H9 (cell line): ENCODE data around the gene BTBD19. TPM values are rescaled to one million over a fixed set of nuclear protein-coding genes. Genes with fewer than 3 reads are reported as not detected.

Source experiments
- DNase-seq: peaks from one replicate; pipeline ENCODE4 v3.0.0-alpha.2; 2017
- H2AFZ ChIP-seq: one replicate; pipeline ENCODE4 v1.6.1; 2013; ENCODE audit warnings: mild to moderate bottlenecking, low read length, control low read depth, moderate library complexity
- H2AK5ac ChIP-seq: 2 replicates; pipeline ENCODE4 v1.6.1; 2013; ENCODE audit warnings: low read length, control low read depth, mixed read lengths; ENCODE audit not compliant: insufficient read length
- H2BK120ac ChIP-seq: one replicate; pipeline ENCODE4 v1.6.1; 2013; ENCODE audit warnings: low read depth, mild to moderate bottlenecking, low read length, control low read depth, inconsistent platforms; ENCODE audit not compliant: poor library complexity, severe bottlenecking
- H2BK12ac ChIP-seq: 2 replicates; pipeline ENCODE4 v1.6.1; 2013; ENCODE audit warnings: low read length, control low read depth, mixed read lengths, low read depth; ENCODE audit not compliant: insufficient read length
- H2BK15ac ChIP-seq: 2 replicates; pipeline ENCODE4 v1.6.1; 2013; ENCODE audit warnings: low read depth, low read length, control low read depth
- H2BK20ac ChIP-seq: one replicate; pipeline ENCODE4 v1.6.1; 2013; ENCODE audit warnings: low read depth, mild to moderate bottlenecking, low read length, control low read depth, inconsistent platforms; ENCODE audit not compliant: poor library complexity, severe bottlenecking
- H2BK5ac ChIP-seq: 2 replicates; pipeline ENCODE4 v1.6.1; 2013; ENCODE audit warnings: low read length, control low read depth, mixed read lengths; ENCODE audit not compliant: insufficient read length
- H3K14ac ChIP-seq: 2 replicates; pipeline ENCODE4 v1.6.1; 2013; ENCODE audit warnings: low read length, control low read depth; ENCODE audit not compliant: insufficient read depth
- H3K18ac ChIP-seq: 2 replicates; pipeline ENCODE4 v1.6.1; 2013; ENCODE audit warnings: low read depth, mild to moderate bottlenecking, mixed read lengths, low read length, control low read depth; ENCODE audit not compliant: insufficient read length
- H3K23ac ChIP-seq: 2 replicates; pipeline ENCODE4 v1.6.1; 2013; ENCODE audit warnings: low read length, control low read depth, mixed read lengths, low read depth; ENCODE audit not compliant: insufficient read length
- H3K23me2 ChIP-seq: 2 replicates; pipeline ENCODE4 v1.6.1; 2013; ENCODE audit warnings: low read depth, mild to moderate bottlenecking, mixed read lengths, low read length, control low read depth; ENCODE audit not compliant: insufficient read length, poor library complexity, severe bottlenecking
- H3K27ac ChIP-seq: 2 replicates; pipeline ENCODE4 v1.5.1; 2013; ENCODE audit warnings: low read length, control low read depth, mixed read lengths, low read depth; ENCODE audit not compliant: insufficient read length
- H3K27me3 ChIP-seq: 2 replicates; pipeline ENCODE4 v1.6.1; 2013; ENCODE audit warnings: low read length, control low read depth, inconsistent platforms; ENCODE audit not compliant: insufficient read depth
- H3K4ac ChIP-seq: 2 replicates; pipeline ENCODE4 v1.6.1; 2013; ENCODE audit warnings: low read depth, mild to moderate bottlenecking, control low read depth, inconsistent platforms, low read length, moderate library complexity
- H3K4me1 ChIP-seq: 2 replicates; pipeline ENCODE4 v1.6.1; 2013; ENCODE audit warnings: low read length, control low read depth, inconsistent platforms; ENCODE audit not compliant: insufficient read depth
- H3K4me2 ChIP-seq: 2 replicates; pipeline ENCODE4 v1.6.1; 2013; ENCODE audit warnings: low read length, control low read depth, mixed read lengths; ENCODE audit not compliant: insufficient read length, insufficient read depth
- H3K56ac ChIP-seq: 2 replicates; pipeline ENCODE4 v1.6.1; 2013; ENCODE audit warnings: low read depth, mild to moderate bottlenecking, mixed read lengths, low read length, control low read depth; ENCODE audit not compliant: insufficient read length
- H3K79me1 ChIP-seq: 2 replicates; pipeline ENCODE4 v1.6.1; 2013; ENCODE audit warnings: low read depth, mild to moderate bottlenecking, moderate library complexity, low read length, control low read depth, inconsistent platforms; ENCODE audit not compliant: insufficient read depth, poor library complexity, severe bottlenecking
- H3K79me2 ChIP-seq: 2 replicates; pipeline ENCODE4 v1.6.1; 2013; ENCODE audit warnings: low read length, control low read depth, inconsistent platforms; ENCODE audit not compliant: insufficient read depth
- H3K9ac ChIP-seq: 2 replicates; pipeline ENCODE4 v1.6.1; 2013; ENCODE audit warnings: low read length, control low read depth, mixed read lengths; ENCODE audit not compliant: insufficient read length; ENCODE audit errors: extremely low read depth
- H3K9me3 ChIP-seq: one replicate; pipeline ENCODE4 v1.6.1; 2013; ENCODE audit warnings: low read depth, low read length, inconsistent platforms; ENCODE audit not compliant: control insufficient read depth
- H3T11ph ChIP-seq: one replicate; pipeline ENCODE4 v1.6.1; 2013; ENCODE audit warnings: mild to moderate bottlenecking, low read length, control low read depth, inconsistent platforms
- H4K20me1 ChIP-seq: one replicate; pipeline ENCODE4 v1.6.1; 2013; ENCODE audit not compliant: control insufficient read depth, insufficient read length, insufficient read depth
- H4K5ac ChIP-seq: 2 replicates; pipeline ENCODE4 v1.6.1; 2013; ENCODE audit warnings: low read depth, mild to moderate bottlenecking, mixed read lengths, low read length, control low read depth; ENCODE audit not compliant: insufficient read length
- H4K8ac ChIP-seq: replicated peaks from 2 replicates; pipeline ENCODE4 v1.6.1; 2013; ENCODE audit warnings: low read length, control low read depth, mixed read lengths, low read depth; ENCODE audit not compliant: insufficient read length
- H4K91ac ChIP-seq: 2 replicates; pipeline ENCODE4 v1.6.1; 2013; ENCODE audit warnings: low read depth, mild to moderate bottlenecking, moderate library complexity, mixed read lengths, low read length, control low read depth; ENCODE audit not compliant: insufficient read length
- H3K27ac Mint-ChIP-seq, 3 experiments: 2 replicates in 2 of 3; 3 replicates in 1 of 3; pipeline ENCODE4 v1.8.0; 2020 to 2021; ENCODE audit warnings: mixed read lengths in 3 of 3, mild to moderate bottlenecking in 1 of 3, moderate library complexity in 1 of 3
- H3K27me3 Mint-ChIP-seq: 2 replicates; pipeline ENCODE4 v1.8.0; 2021; ENCODE audit warnings: low read depth, mild to moderate bottlenecking, moderate library complexity, mixed read lengths
- H3K36me3 Mint-ChIP-seq, 3 experiments: 2 replicates in 2 of 3; 3 replicates in 1 of 3; pipeline ENCODE4 v1.8.0; 2020 to 2021; ENCODE audit warnings: low read depth in 3 of 3, mixed read lengths in 3 of 3; ENCODE audit not compliant: insufficient read depth in 1 of 3
- H3K4me1 Mint-ChIP-seq, 2 experiments: 2 replicates each; pipeline ENCODE4 v1.8.0; 2020; ENCODE audit warnings: mixed read lengths in 2 of 2
- H3K4me3 Mint-ChIP-seq, 2 experiments: 2 replicates in 1 of 2; 3 replicates in 1 of 2; pipeline ENCODE4 v1.8.0; 2020 to 2021; ENCODE audit warnings: mild to moderate bottlenecking in 2 of 2, mixed read lengths in 2 of 2, moderate library complexity in 1 of 2
- H3K9me3 Mint-ChIP-seq, 2 experiments: 2 replicates in 1 of 2; 3 replicates in 1 of 2; pipeline ENCODE4 v1.8.0; 2020; ENCODE audit warnings: mild to moderate bottlenecking in 2 of 2, mixed read lengths in 2 of 2, moderate library complexity in 1 of 2
- CTCF ChIP-seq: fragments of 200-600 bp; sonication (generic); conservative IDR thresholded peaks from 3 replicates; pipeline ENCODE4 v1.8.0; 2021; ENCODE audit warnings: antibody characterized with exemption, mild to moderate bottlenecking
- WGBS: extraction: QIAGEN DNeasy Blood & Tissue Kit; methylation state at CpG from one replicate; pipeline ENCODE4 v1.1.7; 2013; ENCODE audit warnings: missing lambda C conversion rate, low lambda C conversion rate, mixed read lengths; ENCODE audit not compliant: insufficient read length; ENCODE audit errors: extremely low coverage; 5-methylcytosine and 5-hydroxymethylcytosine counted together
- total RNA-seq: library from RNA; stranded (reverse); gene quantifications from 2 replicates; pipeline ENCODE4 v1.2.1, GENCODE V29; 2021

The BTBD19 gene
- total RNA-seq, 1 experiment from 2014 or later: 1.9 TPM

GRCh38 chr1:44834328-44834727 is 26.0 kb downstream of the BTBD19 start:
- H3K27me3 Mint-ChIP-seq: no peaks in the 10 kb centered on the region

More at GRCh38 chr1:44834328-44834727, 26.0 kb downstream of the BTBD19 start:
- H3K4ac ChIP-seq: no peak overlapping the region
- no peak overlapping the region for H3K18ac ChIP-seq
- H2BK120ac ChIP-seq: no peak overlapping the region
- H3K9me3 ChIP-seq: no peaks in the 10 kb centered on the region
- no peak overlapping the region for H4K5ac ChIP-seq
- H3K27ac ChIP-seq: no peak overlapping the region
- no peak overlapping the region for H2AK5ac ChIP-seq
- H3T11ph ChIP-seq: no peak overlapping the region
- Mint-ChIP-seq H3K36me3 (no peaks in the 10 kb centered on the region), H3K9me3 (no peaks in the 10 kb centered on the region), H3K4me3 (no peak overlapping the region), H3K4me1 (peaks cover 11 to 13% of the 10 kb centered on the region in 2 experiments), H3K27ac (no peak overlapping the region)
- H2BK20ac ChIP-seq: no peak overlapping the region
- no peak overlapping the region for H3K14ac ChIP-seq
- H4K8ac ChIP-seq: no peak overlapping the region
- no peak overlapping the region for H2AFZ ChIP-seq
- no peak overlapping the region for H3K9ac ChIP-seq
- TF ChIP-seq CTCF: no peak
- H4K91ac ChIP-seq: no peak overlapping the region
- H3K27me3 ChIP-seq: no peaks in the 10 kb centered on the region
- no peaks in the 10 kb centered on the region for H3K23me2 ChIP-seq
- DNase-seq: no peak
- no peaks in the 10 kb centered on the region; the same call in 1 of the 2 replicates for H3K4me1 ChIP-seq
- no peak overlapping the region for H2BK12ac ChIP-seq
- no peak overlapping the region for H3K23ac ChIP-seq
- H3K4me2 ChIP-seq: no peak overlapping the region
- no peaks in the 10 kb centered on the region for H3K79me2 ChIP-seq
- no peak overlapping the region for H3K56ac ChIP-seq
- no peak overlapping the region for H2BK15ac ChIP-seq
- no peaks in the 10 kb centered on the region for H3K79me1 ChIP-seq
- no peaks in the 10 kb centered on the region for H4K20me1 ChIP-seq
- WGBS: no CpG with 5 or more reads among the region's 7 CpGs
- no peak overlapping the region for H2BK5ac ChIP-seq
